PC-9 (cell line): ENCODE measurements around the gene NR0B1.

Experiments
- EZH2 ChIP-seq: fragments of 200-600 bp; sonication (generic); IDR thresholded peaks from 2 replicates; pipeline ENCODE4 v1.8.0; 2017; ENCODE audit warnings: antibody characterized with exemption, low read depth
- TF ChIP-seq, protein P1 (sequence below): fragments of 200-600 bp; sonication (generic); conservative IDR thresholded peaks from 2 replicates; pipeline ENCODE4 v1.6.1; 2017; ENCODE audit warnings: mixed run types, antibody characterized with exemption, mild to moderate bottlenecking, moderate library complexity

GRCh38 chrX:30308263-30309138 is 689 bp downstream of the NR0B1 start:
- TF ChIP-seq, protein P1, sequence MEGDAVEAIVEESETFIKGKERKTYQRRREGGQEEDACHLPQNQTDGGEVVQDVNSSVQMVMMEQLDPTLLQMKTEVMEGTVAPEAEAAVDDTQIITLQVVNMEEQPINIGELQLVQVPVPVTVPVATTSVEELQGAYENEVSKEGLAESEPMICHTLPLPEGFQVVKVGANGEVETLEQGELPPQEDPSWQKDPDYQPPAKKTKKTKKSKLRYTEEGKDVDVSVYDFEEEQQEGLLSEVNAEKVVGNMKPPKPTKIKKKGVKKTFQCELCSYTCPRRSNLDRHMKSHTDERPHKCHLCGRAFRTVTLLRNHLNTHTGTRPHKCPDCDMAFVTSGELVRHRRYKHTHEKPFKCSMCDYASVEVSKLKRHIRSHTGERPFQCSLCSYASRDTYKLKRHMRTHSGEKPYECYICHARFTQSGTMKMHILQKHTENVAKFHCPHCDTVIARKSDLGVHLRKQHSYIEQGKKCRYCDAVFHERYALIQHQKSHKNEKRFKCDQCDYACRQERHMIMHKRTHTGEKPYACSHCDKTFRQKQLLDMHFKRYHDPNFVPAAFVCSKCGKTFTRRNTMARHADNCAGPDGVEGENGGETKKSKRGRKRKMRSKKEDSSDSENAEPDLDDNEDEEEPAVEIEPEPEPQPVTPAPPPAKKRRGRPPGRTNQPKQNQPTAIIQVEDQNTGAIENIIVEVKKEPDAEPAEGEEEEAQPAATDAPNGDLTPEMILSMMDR, result no peak
- no peak for TF ChIP-seq EZH2
